ENCODE data around the gene CFAP92. TPM values are rescaled to one million over a fixed set of nuclear protein-coding genes. Genes with fewer than 3 reads are reported as not detected.
A peak's percentile ranks its signal among the peaks of the same experiment; 100 is the strongest.

CFAP92 gene
- total RNA-seq, 2 experiments from 2014 or later: 0.10 TPM; not detected in 1

DNA sequence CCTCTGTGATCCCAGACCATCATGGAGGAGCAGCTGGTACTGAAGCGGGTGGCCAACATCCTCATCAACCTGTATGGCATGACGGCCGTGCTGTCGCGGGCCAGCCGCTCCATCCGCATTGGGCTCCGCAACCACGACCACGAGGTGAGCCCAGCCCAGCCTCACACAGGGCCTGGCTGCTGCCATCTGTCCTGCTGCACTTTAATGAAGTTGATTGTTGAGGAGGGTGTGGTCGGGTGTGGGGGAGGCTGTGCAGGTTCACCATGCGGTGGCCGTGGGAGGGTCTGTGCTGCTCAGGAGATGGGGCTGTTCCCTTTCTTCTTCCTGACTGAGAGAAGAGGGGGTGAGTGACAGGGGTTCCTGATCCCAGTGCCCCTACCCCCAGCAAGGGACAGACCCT, 83.9 kb downstream of the CFAP92 start:
- H3K4me3 Mint-ChIP-seq: no peak overlapping the region
- no peaks in the 10 kb centered on the region for H3K27me3 Mint-ChIP-seq
- ChIA-PET CTCF (interaction anchor here (1.0 kb wide), 1 partner anchor 13 kb away, joined by 3 read pairs; no protein-coding TSS in a partner anchor), POLR2A (no interaction called here)
- no peak overlapping the region for H3K27ac Mint-ChIP-seq
- no peaks in the 10 kb centered on the region for H3K9me3 Mint-ChIP-seq
- H3K36me3 Mint-ChIP-seq (ENCODE audit: low read depth): peaks cover 33% of the 10 kb centered on the region
- no peak for DNase-seq
- H3K4me1 Mint-ChIP-seq: no peaks in the 10 kb centered on the region

- H3K27me3 Mint-ChIP-seq: no peaks in the 10 kb centered on the region
- CTCF ChIA-PET: interaction anchor here (0.6 to 1.5 kb wide), 3 partner anchors 10 to 114 kb away, joined by 4 to 5 read pairs (median 4); no protein-coding TSS in a partner anchor
- no peak overlapping the region for H3K27ac Mint-ChIP-seq
- POLR2A ChIA-PET: no interaction called here
- no peaks in the 10 kb centered on the region for H3K4me1 Mint-ChIP-seq
- peaks cover 35% of the 10 kb centered on the region for H3K36me3 Mint-ChIP-seq (ENCODE audit: low read depth)
- no peaks in the 10 kb centered on the region for H3K9me3 Mint-ChIP-seq
- H3K4me3 Mint-ChIP-seq: no peak overlapping the region
- DNase-seq: no peak
These were observed 84.9 kb downstream of the CFAP92 start for GRCh38 chr3:128908951-128909350.

GRCh38 chr3:128907706-128908445, 86.0 kb downstream of the CFAP92 start:
- POLR2A ChIA-PET: no interaction called here
- DNase-seq: no peak
- no peaks in the 10 kb centered on the region for H3K27me3 Mint-ChIP-seq
- H3K9me3 Mint-ChIP-seq: no peaks in the 10 kb centered on the region
- no peak overlapping the region for H3K27ac Mint-ChIP-seq
- no peak overlapping the region for H3K4me3 Mint-ChIP-seq
- CTCF ChIA-PET: interaction anchor here (1.5 kb wide), 1 partner anchor 13 kb away, joined by 5 read pairs; no protein-coding TSS in a partner anchor
- H3K36me3 Mint-ChIP-seq (ENCODE audit: low read depth): peaks cover 36% of the 10 kb centered on the region
- H3K4me1 Mint-ChIP-seq: no peaks in the 10 kb centered on the region

- Mint-ChIP-seq H3K36me3 (ENCODE audit: low read depth) (peaks cover 32% of the 10 kb centered on the region), H3K27me3 (no peaks in the 10 kb centered on the region), H3K4me1 (no peaks in the 10 kb centered on the region), H3K9me3 (no peaks in the 10 kb centered on the region), H3K27ac (no peak overlapping the region), H3K4me3 (no peak overlapping the region)
- POLR2A ChIA-PET: no interaction called here
- CTCF ChIA-PET: no interaction called here
- no peak for DNase-seq
These were observed 86.9 kb downstream of the CFAP92 start for GRCh38 chr3:128906804-128907525.

DNA sequence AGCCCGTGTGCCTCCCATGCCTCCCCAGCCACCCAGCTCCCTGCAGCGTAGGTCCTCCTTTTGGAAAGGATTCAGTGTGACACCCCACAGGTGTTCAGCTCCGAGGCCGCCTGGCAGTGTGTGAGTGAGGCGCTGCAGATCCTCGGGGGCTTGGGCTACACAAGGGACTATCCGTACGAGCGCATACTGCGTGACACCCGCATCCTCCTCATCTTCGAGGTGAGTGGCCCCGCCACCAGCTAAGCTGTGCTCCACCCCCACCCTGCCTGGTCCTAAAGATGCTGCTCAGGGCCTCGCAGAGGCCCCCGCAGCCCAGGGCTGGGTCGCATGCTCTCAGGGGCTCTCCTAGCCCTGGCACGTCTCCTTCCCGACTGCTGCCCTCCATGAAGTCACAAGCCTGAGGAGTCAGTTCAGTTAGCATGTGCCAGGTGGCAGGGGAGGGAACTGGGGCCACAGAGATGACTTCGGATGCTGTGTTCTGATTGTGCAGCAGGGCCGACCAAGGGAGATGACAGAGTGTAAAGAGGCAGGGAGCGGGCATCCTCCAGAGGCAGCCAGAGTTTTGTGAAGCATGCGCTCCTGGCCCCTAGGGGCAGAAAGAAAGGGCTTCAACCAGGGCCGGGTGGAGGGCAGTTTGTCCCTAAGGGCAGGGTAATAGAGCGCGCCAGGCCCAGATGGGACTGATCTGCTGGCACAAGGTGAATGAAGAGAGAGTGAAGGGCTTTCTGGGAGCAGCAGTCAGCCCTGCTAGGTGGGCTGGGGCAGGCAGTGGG, 87.7 kb downstream of the CFAP92 start:
- no peak overlapping the region for H3K27ac Mint-ChIP-seq
- no peak for DNase-seq
- ChIA-PET POLR2A (no interaction called here), CTCF (interaction anchor here (1.5 kb wide), 1 partner anchor 13 kb away, joined by 3 read pairs; no protein-coding TSS in a partner anchor)
- H3K36me3 Mint-ChIP-seq (ENCODE audit: low read depth): peaks cover 33% of the 10 kb centered on the region
- no peak overlapping the region for H3K4me3 Mint-ChIP-seq
- no peaks in the 10 kb centered on the region for H3K4me1 Mint-ChIP-seq
- no peaks in the 10 kb centered on the region for H3K27me3 Mint-ChIP-seq
- no peaks in the 10 kb centered on the region for H3K9me3 Mint-ChIP-seq

- H3K27me3 Mint-ChIP-seq: no peaks in the 10 kb centered on the region
- no peaks in the 10 kb centered on the region for H3K4me1 Mint-ChIP-seq
- no peaks in the 10 kb centered on the region for H3K9me3 Mint-ChIP-seq
- no peak overlapping the region for H3K27ac Mint-ChIP-seq
- POLR2A ChIA-PET: no interaction called here
- no peak overlapping the region for H3K4me3 Mint-ChIP-seq
- peaks cover 53% of the 10 kb centered on the region for H3K36me3 Mint-ChIP-seq (ENCODE audit: low read depth)
- CTCF ChIA-PET: interaction anchor here (0.6 to 1.5 kb wide), 2 partner anchors 25 to 69 kb away, joined by 3 to 4 read pairs; no protein-coding TSS in a partner anchor
- no peak for DNase-seq
These were observed 90.4 kb downstream of the CFAP92 start for GRCh38 chr3:128903501-128903900.

- ChIA-PET CTCF (interaction anchor here (1.5 kb wide), 1 partner anchor 24 kb away, joined by 4 read pairs; no protein-coding TSS in a partner anchor), POLR2A (no interaction called here)
- Mint-ChIP-seq H3K27me3 (no peaks in the 10 kb centered on the region), H3K9me3 (no peaks in the 10 kb centered on the region), H3K36me3 (ENCODE audit: low read depth) (peaks cover 59% of the 10 kb centered on the region), H3K27ac (no peak overlapping the region), H3K4me1 (peaks cover 1% of the 10 kb centered on the region), H3K4me3 (no peak overlapping the region)
- no peak for DNase-seq
These were observed 91.5 kb downstream of the CFAP92 start for GRCh38 chr3:128902426-128902825.

DNA sequence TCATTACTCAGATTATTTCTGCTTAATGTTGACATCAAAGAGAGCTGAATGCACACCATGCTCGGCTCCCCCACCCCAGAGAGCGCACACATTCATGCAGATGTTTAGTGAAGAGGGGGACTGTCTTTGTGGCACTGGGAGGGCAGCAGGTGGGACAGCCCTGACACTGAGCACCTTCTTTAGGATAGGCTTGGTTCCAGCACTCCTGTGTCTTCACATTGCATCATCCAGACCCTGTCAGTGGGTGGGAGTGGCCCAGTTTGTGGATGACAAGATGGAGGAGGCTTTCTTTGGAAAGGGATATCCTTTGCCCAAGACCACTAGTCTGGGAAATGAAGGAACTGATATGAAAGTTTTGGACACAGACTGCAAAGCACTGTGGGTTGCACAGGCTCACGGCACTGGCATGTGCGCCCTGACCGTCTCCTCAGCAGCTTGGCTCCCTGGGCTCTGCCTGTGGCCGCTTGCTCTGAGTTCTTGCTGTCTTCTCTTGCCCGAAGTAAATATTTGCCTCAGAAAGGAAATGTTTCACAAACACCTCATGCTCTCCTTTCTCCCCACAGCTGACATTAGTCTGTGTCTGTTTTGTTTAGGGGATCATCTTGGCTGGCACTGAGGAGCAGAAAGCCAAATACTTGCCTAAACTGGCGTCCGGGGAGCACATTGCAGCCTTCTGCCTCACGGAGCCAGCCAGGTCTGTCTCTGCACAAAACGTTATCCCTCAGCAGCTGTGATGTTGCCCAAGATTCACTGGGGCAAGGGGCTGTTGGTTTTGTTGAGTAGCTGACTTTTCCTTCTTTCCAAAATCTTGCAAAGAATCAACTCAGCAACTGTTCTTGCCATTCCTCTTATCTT, 97.8 kb downstream of the CFAP92 start:
- H3K36me3 Mint-ChIP-seq (ENCODE audit: low read depth): peaks cover 54% of the 10 kb centered on the region
- no peaks in the 10 kb centered on the region for H3K27me3 Mint-ChIP-seq
- ChIA-PET POLR2A (no interaction called here), CTCF (interaction anchor here (1.4 kb wide), 1 partner anchor 215 kb away, joined by 3 read pairs; no protein-coding TSS in a partner anchor)
- H3K27ac Mint-ChIP-seq: peak overlapping the region; percentile 36
- no peaks in the 10 kb centered on the region for H3K9me3 Mint-ChIP-seq
- no peak overlapping the region for H3K4me3 Mint-ChIP-seq
- H3K4me1 Mint-ChIP-seq: peaks cover 5% of the 10 kb centered on the region
- no peak for DNase-seq

DNA sequence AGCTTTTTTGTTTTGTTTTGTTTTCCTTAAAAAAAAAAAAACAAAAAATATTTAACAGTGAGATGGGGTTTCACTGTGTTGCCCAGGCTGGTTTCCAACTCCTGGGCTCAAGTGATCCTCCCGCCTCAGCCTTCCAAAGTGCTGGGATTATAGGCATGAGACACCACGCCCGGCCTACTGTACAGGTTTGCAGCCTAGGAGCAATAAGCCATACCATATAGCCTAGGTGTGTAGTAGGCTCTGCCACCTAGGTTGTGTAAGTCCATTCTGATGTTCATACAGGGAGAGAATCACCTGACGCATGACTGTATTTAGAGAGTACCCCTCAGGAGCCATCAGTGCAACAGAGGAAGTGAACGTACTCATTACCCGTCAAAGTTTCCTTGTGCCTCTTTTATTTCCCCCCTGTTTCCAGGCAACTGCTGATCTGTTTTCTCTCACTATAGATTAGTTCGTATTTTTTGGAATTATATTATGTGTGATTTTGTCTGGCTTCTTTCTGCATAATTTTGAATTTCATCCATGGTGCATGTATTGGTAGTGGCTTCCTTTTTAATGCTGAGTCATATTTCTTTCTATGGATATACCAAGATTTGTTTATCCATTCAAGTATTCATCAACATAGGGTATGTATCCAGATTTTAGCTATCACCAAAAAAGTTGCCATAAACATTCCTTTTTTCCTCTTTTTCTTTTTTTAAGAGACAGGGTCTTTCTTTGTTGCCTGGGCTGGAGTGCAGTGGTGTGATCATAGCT, 104.6 kb downstream of the CFAP92 start:
- no peak for DNase-seq
- CTCF ChIA-PET: interaction anchor here (0.7 to 1.0 kb wide), 2 partner anchors 10 to 138 kb away, joined by 3 read pairs; partner anchors contain the start of gene ACAD9
- Mint-ChIP-seq H3K27me3 (no peaks in the 10 kb centered on the region), H3K27ac (no peak overlapping the region), H3K4me3 (no peak overlapping the region), H3K9me3 (no peaks in the 10 kb centered on the region), H3K4me1 (peaks cover under 1% of the 10 kb centered on the region), H3K36me3 (ENCODE audit: low read depth) (peaks cover 23% of the 10 kb centered on the region)
- POLR2A ChIA-PET: no interaction called here

- H3K4me3 Mint-ChIP-seq: no peak overlapping the region
- H3K4me1 Mint-ChIP-seq: peaks cover 35% of the 10 kb centered on the region
- ChIA-PET CTCF (no interaction called here), POLR2A (no interaction called here)
- H3K27me3 Mint-ChIP-seq: no peaks in the 10 kb centered on the region
- no peaks in the 10 kb centered on the region for H3K9me3 Mint-ChIP-seq
- no peak for DNase-seq
- H3K27ac Mint-ChIP-seq: no peak overlapping the region
- H3K36me3 Mint-ChIP-seq (ENCODE audit: low read depth): peaks cover 28% of the 10 kb centered on the region
These were observed 108.9 kb downstream of the CFAP92 start for GRCh38 chr3:128884992-128885391.

- peak overlapping the region; percentile 44 for H3K4me3 Mint-ChIP-seq
- ChIA-PET CTCF (interaction anchor here (0.6 to 1.2 kb wide), 3 partner anchors 10 to 19 kb away, joined by 5 to 8 read pairs (median 6); no protein-coding TSS in a partner anchor), POLR2A (no interaction called here)
- H3K4me1 Mint-ChIP-seq: peaks cover 47% of the 10 kb centered on the region
- no peaks in the 10 kb centered on the region for H3K27me3 Mint-ChIP-seq
- no peaks in the 10 kb centered on the region for H3K9me3 Mint-ChIP-seq
- no peak overlapping the region for H3K27ac Mint-ChIP-seq
- peaks cover 36% of the 10 kb centered on the region for H3K36me3 Mint-ChIP-seq (ENCODE audit: low read depth)
- no peak for DNase-seq
These were observed 111.2 kb downstream of the CFAP92 start for GRCh38 chr3:128882719-128883118.
